NB4 (cell line): Measurements from ENCODE around the gene DNMT3A.

Experiments
- CTCF ChIP-seq: IDR thresholded peaks from one replicate; pipeline ENCODE4 v1.5.1; 2012; ENCODE audit warnings: low read depth, low read length
- MYC ChIP-seq: IDR thresholded peaks from 2 replicates; pipeline ENCODE4 v1.6.1; 2011; ENCODE audit warnings: low read depth, low read length
- POLR2A ChIP-seq: IDR thresholded peaks from 2 replicates; pipeline ENCODE4 v1.6.1; 2011; ENCODE audit warnings: mild to moderate bottlenecking; ENCODE audit not compliant: insufficient read length; ENCODE audit errors: extremely low read depth

- no peak for TF ChIP-seq CTCF
- no peak for TF ChIP-seq POLR2A
- TF ChIP-seq MYC: no peak
Measured at GRCh38 chr2:25306777-25307368, 34.9 kb downstream of the DNMT3A start.
